A673 (cell line): ENCODE measurements around the gene MXD1. TPM values are rescaled to one million over a fixed set of nuclear protein-coding genes. Genes with fewer than 3 reads are reported as not detected.

Experiments used
- BruUV-seq: library from RNA; stranded (reverse); fragments of 400-500 nt; replicated peaks from 2 replicates; lab custom pipeline; 2021; lab: Mats Ljungman, UMichigan
- CTCF ChIA-PET: fragments of 300-600 bp; sonication (Branson Sonifier 250); formaldehyde crosslinking; loops from one replicate; lab custom pipeline; 2022; ENCODE audit warnings: antibody characterized with exemption; lab: Charles Lee
- POLR2A ChIA-PET: fragments of 300-600 bp; sonication (Branson Sonifier 250); formaldehyde crosslinking; loops from one replicate; lab custom pipeline; 2022; ENCODE audit warnings: antibody characterized with exemption; ENCODE audit not compliant: low non-redundant PET; lab: Charles Lee
- DNase-seq: peaks from one replicate; pipeline ENCODE4 v3.0.0-alpha.2; 2015; ENCODE audit warnings: low spot score
- H3K27ac ChIP-seq: fragments of 200-600 bp; sonication (generic); 2 replicates; pipeline ENCODE4 v1.5.1; 2016; ENCODE audit warnings: mixed run types, low read depth, mild to moderate bottlenecking, mixed read lengths, antibody characterized with exemption, low read length; ENCODE audit not compliant: poor library complexity, severe bottlenecking
- H3K27me3 ChIP-seq: fragments of 200-600 bp; sonication (generic); replicated peaks from 2 replicates; pipeline ENCODE4 v1.6.1; 2017; ENCODE audit warnings: mixed run types, low read depth, mild to moderate bottlenecking, mixed read lengths, antibody characterized with exemption, low read length; ENCODE audit not compliant: insufficient read depth, poor library complexity
- H3K36me3 ChIP-seq: fragments of 200-600 bp; sonication (generic); 2 replicates; pipeline ENCODE4 v1.6.1; 2016; ENCODE audit warnings: mixed run types, mild to moderate bottlenecking, mixed read lengths, antibody characterized with exemption, low read length; ENCODE audit not compliant: insufficient read depth, poor library complexity, severe bottlenecking
- H3K4me1 ChIP-seq: fragments of 200-600 bp; sonication (generic); 2 replicates; pipeline ENCODE4 v1.6.1; 2017; ENCODE audit warnings: mixed run types, mild to moderate bottlenecking, mixed read lengths, antibody characterized with exemption, low read length; ENCODE audit not compliant: insufficient read depth, poor library complexity, severe bottlenecking
- H3K4me3 ChIP-seq: fragments of 200-600 bp; sonication (generic); 2 replicates; pipeline ENCODE4 v1.5.1; 2016; ENCODE audit warnings: low read depth, mixed run types, mild to moderate bottlenecking, mixed read lengths, low read length; ENCODE audit not compliant: poor library complexity, severe bottlenecking
- H3K9me3 ChIP-seq: fragments of 200-600 bp; sonication (generic); 2 replicates; pipeline ENCODE4 v1.6.1; 2016; ENCODE audit warnings: mixed run types, low read depth, mild to moderate bottlenecking, mixed read lengths, antibody characterized with exemption, low read length; ENCODE audit not compliant: poor library complexity, severe bottlenecking
- CTCF ChIP-seq: fragments of 300-800, 200-600 bp; sonication (generic); conservative IDR thresholded peaks from 2 replicates; pipeline ENCODE4 v1.5.1; 2017; ENCODE audit warnings: low read depth, mild to moderate bottlenecking, antibody characterized with exemption, low read length, moderate library complexity, mixed read lengths
- EZH2 ChIP-seq: fragments of 200-600 bp; sonication (generic); IDR thresholded peaks from 2 replicates; pipeline ENCODE4 v1.6.1; 2017; ENCODE audit warnings: borderline replicate concordance, low read depth, mild to moderate bottlenecking, mixed read lengths, antibody characterized with exemption, low read length; ENCODE audit not compliant: poor library complexity, severe bottlenecking
- intact Hi-C: fragments of 100-400 bp; cut with micrococcal nuclease; formaldehyde crosslinking; loops from one replicate; pipeline ENCODE4 v1.10.0; 2022; ENCODE audit not compliant: unreplicated experiment
- total RNA-seq: library from RNA; stranded (reverse); gene quantifications from 2 replicates; pipeline ENCODE4 v1.2.3, GENCODE V29; 2021

Gene MXD1
- total RNA-seq, 1 experiment from 2014 or later = 3.7 TPM

- CTCF ChIA-PET = no interaction called here
- Histone ChIP-seq H3K36me3 (no peaks in the 10 kb centered on the region), H3K9me3 (no peaks in the 10 kb centered on the region), H3K27me3 (peaks cover 8% of the 10 kb centered on the region), H3K27ac (no peak overlapping the region), H3K4me1 (no peaks in the 10 kb centered on the region), H3K4me3 (no peak overlapping the region)
- DNase-seq = no peak
- no TSS peak for BruUV-seq
- POLR2A ChIA-PET = no interaction called here
- intact Hi-C loops = no loop called here
- no peak for TF ChIP-seq EZH2
- TF ChIP-seq CTCF = no peak
Measured at GRCh38 chr2:69956475-69956979, 41.6 kb downstream of the MXD1 start.

GRCh38 chr2:69957965-69958364 lies 43.1 kb downstream of the MXD1 start:
- H3K27me3 ChIP-seq = peaks cover 8% of the 10 kb centered on the region
- no peak overlapping the region for H3K4me3 ChIP-seq
- intact Hi-C loops = no loop called here
- no peak for DNase-seq
- no peaks in the 10 kb centered on the region for H3K4me1 ChIP-seq
- no TSS peak for BruUV-seq
- H3K9me3 ChIP-seq = no peaks in the 10 kb centered on the region
- H3K36me3 ChIP-seq = no peaks in the 10 kb centered on the region
- CTCF ChIA-PET = no interaction called here
- TF ChIP-seq CTCF = no peak
- TF ChIP-seq EZH2 = no peak
- no peak overlapping the region for H3K27ac ChIP-seq
- POLR2A ChIA-PET = no interaction called here

GRCh38 chr2:69958480-69958879 lies 43.6 kb downstream of the MXD1 start:
- ChIA-PET CTCF (no interaction called here), POLR2A (no interaction called here)
- no peak overlapping the region for H3K27ac ChIP-seq
- no peak overlapping the region for H3K4me3 ChIP-seq
- TF ChIP-seq EZH2 (no peak), CTCF (no peak)
- intact Hi-C loops = no loop called here
- no TSS peak for BruUV-seq
- H3K36me3 ChIP-seq = no peaks in the 10 kb centered on the region
- no peak for DNase-seq
- no peaks in the 10 kb centered on the region for H3K4me1 ChIP-seq
- no peaks in the 10 kb centered on the region for H3K9me3 ChIP-seq
- H3K27me3 ChIP-seq = peaks cover 8% of the 10 kb centered on the region
